IPS-20b (cell line): ENCODE measurements around the gene ARID2.

Experiments
- H3K27ac ChIP-seq: one replicate; pipeline ENCODE4 v1.5.1; 2013; ENCODE audit warnings: low read length
- H3K27me3 ChIP-seq: 2 replicates; pipeline ENCODE4 v1.6.1; 2013; ENCODE audit warnings: mild to moderate bottlenecking, low read length, inconsistent platforms; ENCODE audit not compliant: insufficient read depth
- H3K36me3 ChIP-seq: 2 replicates; pipeline ENCODE4 v1.6.1; 2013; ENCODE audit warnings: low read depth, mild to moderate bottlenecking, inconsistent platforms, low read length, moderate library complexity; ENCODE audit not compliant: insufficient read depth
- H3K4me1 ChIP-seq: 2 replicates; pipeline ENCODE4 v1.6.1; 2013; ENCODE audit warnings: mild to moderate bottlenecking, control low read depth, inconsistent platforms, low read length, moderate library complexity; ENCODE audit not compliant: insufficient read depth
- H3K4me3 ChIP-seq: 2 replicates; pipeline ENCODE4 v1.5.1; 2013; ENCODE audit warnings: mild to moderate bottlenecking, low read length, inconsistent platforms
- H3K9ac ChIP-seq: 2 replicates; pipeline ENCODE4 v1.6.1; 2013; ENCODE audit warnings: low read depth, mild to moderate bottlenecking, inconsistent platforms, low read length, moderate library complexity
- H3K9me3 ChIP-seq: 2 replicates; pipeline ENCODE4 v1.6.1; 2013; ENCODE audit warnings: mild to moderate bottlenecking, low read depth, low read length, inconsistent platforms; ENCODE audit not compliant: insufficient read depth

The ARID2 gene

GRCh38 chr12:45946435-45946834, 216.9 kb downstream of the ARID2 start:
- Histone ChIP-seq H3K9ac (no peak overlapping the region), H3K36me3 (peaks cover 67% of the 10 kb centered on the region), H3K27ac (no peak overlapping the region), H3K27me3 (no peaks in the 10 kb centered on the region), H3K9me3 (no peaks in the 10 kb centered on the region), H3K4me3 (no peak overlapping the region), H3K4me1 (no peaks in the 10 kb centered on the region)

GRCh38 chr12:45948546-45948945, 219.0 kb downstream of the ARID2 start:
- Histone ChIP-seq H3K27me3 (no peaks in the 10 kb centered on the region), H3K9ac (no peak overlapping the region), H3K27ac (no peak overlapping the region), H3K4me1 (no peaks in the 10 kb centered on the region), H3K36me3 (peaks cover 50% of the 10 kb centered on the region), H3K4me3 (no peak overlapping the region), H3K9me3 (no peaks in the 10 kb centered on the region)
